ENCODE results near the gene C21orf58.

Gene C21orf58

GRCh38 chr21:46356494-46357334 lies 33.0 kb upstream of the C21orf58 start:
- DNase-seq (ENCODE audit: low read depth, low spot score), result no peak
- Histone ChIP-seq H3K36me3 (ENCODE audit: insufficient read depth, low read length) (peaks cover 67% of the 10 kb centered on the region; the same call in 1 of the 2 replicates), H3K9me3 (ENCODE audit: low read depth, low read length) (no peaks in the 10 kb centered on the region), H3K4me3 (no peak overlapping the region), H3K9ac (ENCODE audit: insufficient read length) (no peak overlapping the region), H3K27ac (no peak overlapping the region)
- TF ChIP-seq FOXP2 (optimal IDR thresholded peaks at IDR 0.05; ENCODE audit: control extremely low read depth, extremely low read length, insufficient read depth) (no peak), POLR2AphosphoS5 (IDR thresholded peaks at IDR 0.05; ENCODE audit: borderline replicate concordance, low read depth, low read length) (no peak), EZH2 (IDR thresholded peaks at IDR 0.05) (no peak)

DNA sequence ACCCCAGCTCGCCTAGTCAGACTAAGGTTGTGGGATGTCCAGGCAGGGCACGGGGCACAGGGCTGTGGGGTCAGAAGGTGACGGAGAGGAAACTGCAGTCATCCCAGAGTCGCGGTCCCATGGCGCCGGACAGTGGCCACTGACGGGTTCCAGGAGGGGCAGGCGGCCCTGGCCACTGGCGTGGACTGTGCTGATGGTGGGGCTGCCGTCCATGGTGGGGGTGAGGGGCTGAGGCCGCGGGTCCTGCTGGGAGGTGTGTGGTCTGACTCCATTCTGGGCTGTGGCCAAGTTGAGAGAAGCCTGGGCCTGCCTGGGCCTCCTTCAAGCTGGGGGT lies 32.3 kb upstream of the C21orf58 start:
- Histone ChIP-seq H3K9ac (ENCODE audit: insufficient read length) (no peak overlapping the region), H3K36me3 (ENCODE audit: insufficient read depth, low read length) (peaks cover 69% of the 10 kb centered on the region), H3K9me3 (ENCODE audit: low read depth, low read length) (no peaks in the 10 kb centered on the region), H3K4me3 (no peak overlapping the region), H3K27ac (no peak overlapping the region)
- no peak for DNase-seq (ENCODE audit: low read depth, low spot score)
- TF ChIP-seq EZH2 (IDR thresholded peaks at IDR 0.05), result no peak
- TF ChIP-seq POLR2AphosphoS5 (IDR thresholded peaks at IDR 0.05; ENCODE audit: borderline replicate concordance, low read depth, low read length), result no peak
- no peak for TF ChIP-seq FOXP2 (optimal IDR thresholded peaks at IDR 0.05; ENCODE audit: control extremely low read depth, extremely low read length, insufficient read depth)

DNA sequence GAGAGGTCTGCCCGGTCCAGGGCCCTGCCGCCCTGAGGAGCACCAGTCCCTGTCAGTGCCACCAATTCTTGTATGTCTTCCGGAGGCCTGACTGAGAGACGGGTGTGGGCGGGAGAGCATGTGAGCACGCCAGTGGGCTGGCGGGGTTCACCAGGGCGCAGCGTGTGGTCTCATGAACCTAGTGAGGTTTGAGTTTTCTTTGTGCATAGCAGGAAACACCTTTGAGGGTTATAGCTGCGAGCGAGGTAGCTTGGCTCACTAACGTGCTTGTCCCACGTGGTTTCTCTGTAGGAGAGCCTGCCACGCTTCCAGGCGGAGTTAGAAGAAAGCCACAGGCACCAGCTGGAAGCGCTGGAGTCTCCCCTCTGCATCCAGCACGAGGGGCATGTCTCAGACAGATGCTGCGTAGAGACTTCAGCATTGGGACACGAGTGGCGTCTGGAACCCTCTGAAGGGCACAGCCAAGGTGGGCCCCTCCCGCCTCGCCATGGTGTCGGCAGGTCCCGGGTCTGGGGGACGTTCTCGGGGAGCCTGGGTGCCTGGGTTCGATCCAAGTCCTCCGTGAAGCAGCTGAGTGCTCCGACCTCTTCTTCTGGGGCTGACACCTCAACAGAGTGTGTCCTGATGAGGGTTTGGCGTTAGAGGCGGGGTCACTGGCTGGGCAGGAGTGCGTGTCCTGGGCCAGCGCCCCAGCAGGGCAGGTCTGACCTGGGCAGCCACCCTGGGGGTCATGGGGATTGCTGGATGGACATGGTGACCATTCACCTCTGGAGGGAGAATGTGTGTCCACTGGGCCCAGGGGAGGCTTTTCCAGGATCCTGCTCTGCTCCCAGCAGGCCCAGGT lies 31.7 kb upstream of the C21orf58 start:
- Histone ChIP-seq H3K4me3 (no peak overlapping the region), H3K9ac (ENCODE audit: insufficient read length) (no peak overlapping the region), H3K27ac (no peak overlapping the region), H3K9me3 (ENCODE audit: low read depth, low read length) (no peaks in the 10 kb centered on the region), H3K36me3 (ENCODE audit: insufficient read depth, low read length) (peaks cover 72% of the 10 kb centered on the region)
- DNase-seq (ENCODE audit: low read depth, low spot score), result no peak
- TF ChIP-seq POLR2AphosphoS5 (IDR thresholded peaks at IDR 0.05; ENCODE audit: borderline replicate concordance, low read depth, low read length) (no peak), FOXP2 (optimal IDR thresholded peaks at IDR 0.05; ENCODE audit: control extremely low read depth, extremely low read length, insufficient read depth) (no peak), EZH2 (IDR thresholded peaks at IDR 0.05) (no peak)

- TF ChIP-seq POLR2AphosphoS5 (IDR thresholded peaks at IDR 0.05; ENCODE audit: borderline replicate concordance, low read depth, low read length) (no peak), FOXP2 (optimal IDR thresholded peaks at IDR 0.05; ENCODE audit: control extremely low read depth, extremely low read length, insufficient read depth) (no peak), EZH2 (IDR thresholded peaks at IDR 0.05) (no peak)
- Histone ChIP-seq H3K4me3 (no peak overlapping the region), H3K36me3 (ENCODE audit: insufficient read depth, low read length) (peaks cover 77% of the 10 kb centered on the region), H3K27ac (no peak overlapping the region), H3K9ac (ENCODE audit: insufficient read length) (no peak overlapping the region), H3K9me3 (ENCODE audit: low read depth, low read length) (no peaks in the 10 kb centered on the region)
- no peak for DNase-seq (ENCODE audit: low read depth, low spot score)
Measured at GRCh38 chr21:46354518-46354917, 30.8 kb upstream of the C21orf58 start.

DNA sequence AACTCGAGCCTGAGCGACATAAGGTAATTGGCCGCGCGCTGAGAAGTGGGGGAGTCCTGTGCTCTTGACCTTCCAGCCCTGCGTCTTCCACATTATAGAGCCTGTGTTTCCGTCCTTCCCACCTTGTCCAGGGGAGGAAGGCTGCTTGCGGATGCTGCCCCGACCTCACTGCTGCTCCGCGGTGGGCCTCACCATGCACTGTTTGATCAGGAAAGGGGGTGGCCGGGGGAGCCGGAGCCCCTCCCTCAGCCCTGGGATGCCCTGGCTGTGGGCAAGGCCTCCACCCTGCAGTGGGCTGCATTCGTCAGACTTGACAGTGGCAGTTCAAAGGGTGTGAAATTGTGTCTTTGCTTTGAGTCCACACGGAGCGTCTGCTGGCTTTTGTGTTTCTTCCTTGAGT lies 30.4 kb upstream of the C21orf58 start:
- peaks cover 82% of the 10 kb centered on the region for H3K36me3 ChIP-seq (ENCODE audit: insufficient read depth, low read length)
- no peak for DNase-seq (ENCODE audit: low read depth, low spot score)
- H3K4me3 ChIP-seq, result no peak overlapping the region
- H3K9me3 ChIP-seq (ENCODE audit: low read depth, low read length), result no peaks in the 10 kb centered on the region
- no peak overlapping the region for H3K27ac ChIP-seq
- no peak overlapping the region for H3K9ac ChIP-seq (ENCODE audit: insufficient read length)
- TF ChIP-seq POLR2AphosphoS5 (IDR thresholded peaks at IDR 0.05; ENCODE audit: borderline replicate concordance, low read depth, low read length) (no peak), EZH2 (IDR thresholded peaks at IDR 0.05) (no peak), FOXP2 (optimal IDR thresholded peaks at IDR 0.05; ENCODE audit: control extremely low read depth, extremely low read length, insufficient read depth) (no peak)

DNA sequence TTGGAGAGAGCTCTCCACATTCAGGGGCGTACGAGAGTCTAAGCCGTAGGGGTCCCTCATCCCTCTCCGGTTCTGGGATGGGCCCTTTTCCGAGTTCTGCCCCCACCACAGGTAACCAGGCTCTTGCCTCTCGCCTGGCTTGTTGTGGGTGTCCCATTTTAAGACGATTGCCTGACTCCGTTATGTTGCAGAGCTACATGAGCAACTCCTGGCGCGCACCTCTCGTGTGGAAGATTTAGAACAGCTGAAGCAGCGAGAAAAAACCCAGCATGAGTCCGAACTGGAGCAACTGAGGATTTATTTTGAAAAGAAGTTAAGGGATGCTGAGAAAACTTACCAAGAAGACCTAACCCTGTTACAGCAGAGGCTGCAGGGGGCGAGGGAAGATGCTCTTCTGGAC lies 29.2 kb upstream of the C21orf58 start:
- no peak for DNase-seq (ENCODE audit: low read depth, low spot score)
- TF ChIP-seq FOXP2 (optimal IDR thresholded peaks at IDR 0.05; ENCODE audit: control extremely low read depth, extremely low read length, insufficient read depth), result no peak
- no peak for TF ChIP-seq POLR2AphosphoS5 (IDR thresholded peaks at IDR 0.05; ENCODE audit: borderline replicate concordance, low read depth, low read length)
- no peak for TF ChIP-seq EZH2 (IDR thresholded peaks at IDR 0.05)
- peaks cover 82% of the 10 kb centered on the region for H3K36me3 ChIP-seq (ENCODE audit: insufficient read depth, low read length)

GRCh38 chr21:46352164-46352515 lies 28.5 kb upstream of the C21orf58 start:
- H3K9me3 ChIP-seq (ENCODE audit: low read depth, low read length), result no peaks in the 10 kb centered on the region
- H3K9ac ChIP-seq (ENCODE audit: insufficient read length), result no peak overlapping the region
- TF ChIP-seq POLR2AphosphoS5 (IDR thresholded peaks at IDR 0.05; ENCODE audit: borderline replicate concordance, low read depth, low read length) (no peak), FOXP2 (optimal IDR thresholded peaks at IDR 0.05; ENCODE audit: control extremely low read depth, extremely low read length, insufficient read depth) (no peak), EZH2 (IDR thresholded peaks at IDR 0.05) (no peak)
- peaks cover 85% of the 10 kb centered on the region for H3K36me3 ChIP-seq (ENCODE audit: insufficient read depth, low read length)
- H3K4me3 ChIP-seq, result no peak overlapping the region
- no peak overlapping the region for H3K27ac ChIP-seq
- no peak for DNase-seq (ENCODE audit: low read depth, low spot score)

More for the DNA sequence above, 29.2 kb upstream of the C21orf58 start:
- Histone ChIP-seq H3K9ac (ENCODE audit: insufficient read length) (no peak overlapping the region), H3K9me3 (ENCODE audit: low read depth, low read length) (no peaks in the 10 kb centered on the region), H3K27ac (no peak overlapping the region), H3K4me3 (no peak overlapping the region)

GRCh38 chr21:46351476-46352163 lies 27.9 kb upstream of the C21orf58 start:
- no peak for DNase-seq (ENCODE audit: low read depth, low spot score)
- H3K9ac ChIP-seq (ENCODE audit: insufficient read length), result no peak overlapping the region
- peaks cover 86% of the 10 kb centered on the region for H3K36me3 ChIP-seq (ENCODE audit: insufficient read depth, low read length)
- no peaks in the 10 kb centered on the region for H3K9me3 ChIP-seq (ENCODE audit: low read depth, low read length)
- TF ChIP-seq FOXP2 (optimal IDR thresholded peaks at IDR 0.05; ENCODE audit: control extremely low read depth, extremely low read length, insufficient read depth) (no peak), POLR2AphosphoS5 (IDR thresholded peaks at IDR 0.05; ENCODE audit: borderline replicate concordance, low read depth, low read length) (no peak), EZH2 (IDR thresholded peaks at IDR 0.05) (no peak)
- H3K4me3 ChIP-seq, result no peak overlapping the region
- no peak overlapping the region for H3K27ac ChIP-seq

Measured in SK-N-MC (cell line).